Lower leg skin (tissue), 3 donors: ENCODE measurements around the gene TNNC1.

Experiments
- POLR2A ChIP-seq, 2 donors: fragments of 450-650 bp; IDR thresholded peaks; one replicate each; pipeline ENCODE4 v1.6.1; 2016 to 2017; ENCODE audit warnings: antibody characterized with exemption in 2 of 2, mild to moderate bottlenecking in 1 of 2, moderate library complexity in 1 of 2
- TF ChIP-seq, protein P1 (sequence below), 3 donors: fragments of 450-650 bp; IDR thresholded peaks; one replicate each; pipeline ENCODE4 v1.5.1; 2016; ENCODE audit warnings: antibody characterized with exemption in 3 of 3, mild to moderate bottlenecking in 3 of 3, moderate library complexity in 2 of 3

GRCh38 chr3:52405066-52405465 lies 48.8 kb downstream of the TNNC1 start:
- TF ChIP-seq, protein P1, sequence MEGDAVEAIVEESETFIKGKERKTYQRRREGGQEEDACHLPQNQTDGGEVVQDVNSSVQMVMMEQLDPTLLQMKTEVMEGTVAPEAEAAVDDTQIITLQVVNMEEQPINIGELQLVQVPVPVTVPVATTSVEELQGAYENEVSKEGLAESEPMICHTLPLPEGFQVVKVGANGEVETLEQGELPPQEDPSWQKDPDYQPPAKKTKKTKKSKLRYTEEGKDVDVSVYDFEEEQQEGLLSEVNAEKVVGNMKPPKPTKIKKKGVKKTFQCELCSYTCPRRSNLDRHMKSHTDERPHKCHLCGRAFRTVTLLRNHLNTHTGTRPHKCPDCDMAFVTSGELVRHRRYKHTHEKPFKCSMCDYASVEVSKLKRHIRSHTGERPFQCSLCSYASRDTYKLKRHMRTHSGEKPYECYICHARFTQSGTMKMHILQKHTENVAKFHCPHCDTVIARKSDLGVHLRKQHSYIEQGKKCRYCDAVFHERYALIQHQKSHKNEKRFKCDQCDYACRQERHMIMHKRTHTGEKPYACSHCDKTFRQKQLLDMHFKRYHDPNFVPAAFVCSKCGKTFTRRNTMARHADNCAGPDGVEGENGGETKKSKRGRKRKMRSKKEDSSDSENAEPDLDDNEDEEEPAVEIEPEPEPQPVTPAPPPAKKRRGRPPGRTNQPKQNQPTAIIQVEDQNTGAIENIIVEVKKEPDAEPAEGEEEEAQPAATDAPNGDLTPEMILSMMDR (IDR thresholded peaks at IDR 0.05), result no peak
- TF ChIP-seq POLR2A (IDR thresholded peaks at IDR 0.05), result no peak
